K562 (cell line): Measurements from ENCODE around the gene YIF1A. TPM values are rescaled to one million over a fixed set of nuclear protein-coding genes. Genes with fewer than 3 reads are reported as not detected.

Source experiments
- GABPA ChIP-seq: fragments of 200-800 bp; sonication (Bioruptor generic); conservative IDR thresholded peaks from 2 replicates; pipeline ENCODE4 v1.6.1; 2016; ENCODE audit warnings: low read depth, missing genetic modification characterization, missing compliant biosample characterization
- GTF2A2 ChIP-seq: IDR thresholded peaks from 2 replicates; pipeline ENCODE4 v1.6.1; 2016; ENCODE audit warnings: mild to moderate bottlenecking, missing genetic modification characterization, missing compliant biosample characterization
- HMG20A ChIP-seq: fragments of 450-650 bp; formaldehyde crosslinking; conservative IDR thresholded peaks from 2 replicates; pipeline ENCODE4 v1.4.0; 2020; ENCODE audit warnings: mild to moderate bottlenecking, mixed read lengths
- HNRNPLL ChIP-seq: fragments of 200-400 bp; formaldehyde crosslinking; IDR thresholded peaks from 2 replicates; pipeline ENCODE4 v1.6.1; 2017; ENCODE audit warnings: low read length, low read depth, mild to moderate bottlenecking; ENCODE audit not compliant: poor library complexity, severe bottlenecking
- HSF4 ChIP-seq: fragments of 250-450 bp; sonication (Bioruptor Pico); IDR thresholded peaks from 2 replicates; pipeline ENCODE4 v2.1.2; 2022; ENCODE audit warnings: mild to moderate bottlenecking, moderate library complexity, borderline replicate concordance
- KDM5B ChIP-seq: fragments of 200-600 bp; sonication (generic); IDR thresholded peaks from 2 replicates; pipeline ENCODE4 v1.6.1; 2012; ENCODE audit warnings: low read depth, mild to moderate bottlenecking, moderate library complexity, low read length, control low read depth, inconsistent platforms; ENCODE audit not compliant: insufficient replicate concordance
- MCM2 ChIP-seq: fragments of 450-650 bp; IDR thresholded peaks from 2 replicates; pipeline ENCODE4 v1.6.1; 2017; ENCODE audit warnings: low read depth, mild to moderate bottlenecking
- NEUROD1 ChIP-seq: fragments of 150-350 bp; IDR thresholded peaks from 2 replicates; pipeline ENCODE4 v1.6.1; 2014; ENCODE audit warnings: borderline replicate concordance, low read length, low read depth; ENCODE audit not compliant: partially characterized antibody
- PTRF ChIP-seq: fragments of 450-650 bp; IDR thresholded peaks from 2 replicates; pipeline ENCODE4 v1.6.1; 2016; ENCODE audit warnings: mild to moderate bottlenecking, missing genetic modification characterization, missing compliant biosample characterization
- RAD21 ChIP-seq, 2 experiments: fragments of 250-450 bp in 1 of 2; fragments of 450-650 bp in 1 of 2; sonication (Bioruptor Pico) in 1 of 2; formaldehyde crosslinking in 1 of 2; IDR thresholded peaks in 1 of 2; conservative IDR thresholded peaks in 1 of 2; 2 replicates each; pipeline versions ENCODE4 v1.4.0 to v1.8.0; 2020 to 2022; ENCODE audit warnings: mild to moderate bottlenecking in 2 of 2, moderate library complexity in 1 of 2
- SIN3A ChIP-seq, 2 experiments: fragments of 150-350 bp in 1 of 2; IDR thresholded peaks; 2 replicates each; pipeline ENCODE4 v1.6.1; 2011 to 2016; ENCODE audit warnings: borderline replicate concordance in 2 of 2, low read depth in 2 of 2, low read length in 2 of 2, mild to moderate bottlenecking in 2 of 2, moderate library complexity in 2 of 2; ENCODE audit not compliant: control insufficient read depth in 1 of 2
- ZC3H4 ChIP-seq: sonication (generic); formaldehyde crosslinking; IDR thresholded peaks from 2 replicates; pipeline ENCODE4 v1.9.0; 2021; ENCODE audit warnings: missing genetic modification reagents, borderline replicate concordance
- ZNF41 ChIP-seq: fragments of 250-450 bp; sonication (Bioruptor Pico); conservative IDR thresholded peaks from 2 replicates; pipeline ENCODE4 v1.4.0; 2020; ENCODE audit warnings: mild to moderate bottlenecking
- ZNF583 ChIP-seq: fragments of 250-450 bp; sonication (Bioruptor Pico); IDR thresholded peaks from 2 replicates; pipeline ENCODE4 v1.4.0; 2020
- ZNF780A ChIP-seq: fragments of 250-450 bp; sonication (Bioruptor Pico); IDR thresholded peaks from 2 replicates; pipeline ENCODE4 v1.5.0; 2021; ENCODE audit warnings: mild to moderate bottlenecking
- ZSCAN29 ChIP-seq: fragments of 450-650 bp; IDR thresholded peaks from 2 replicates; pipeline ENCODE4 v1.6.1; 2017
- polyA plus RNA-seq, 8 experiments: library from polyadenylated mRNA; depleted of rRNA in 4 of 8; stranded (reverse) in 5 of 8; unstranded in 3 of 8; fragments of >200 nt; fragmentation: Nextera tagmentation in 2 of 8; fragmentation: Illumina TruSeq in 1 of 8; extraction: Ambion mirVana in 2 of 8; extraction: Trizol in 1 of 8; gene quantifications; 2 replicates each; pipeline versions ENCODE4 v1.2.1 to v1.2.3, GENCODE V29; 2011 to 2014; ENCODE audit warnings: inconsistent platforms in 1 of 8, missing spikeins in 1 of 8
- total RNA-seq, 7 experiments: library from RNA; depleted of rRNA in 6 of 7; stranded (reverse); fragments of >200 nt in 6 of 7; fragmentation: Illumina TruSeq in 2 of 7; extraction: Trizol in 2 of 7; gene quantifications; 2 replicates each; pipeline versions ENCODE4 v1.2.1 to v1.2.3, GENCODE V29; 2011 to 2021; ENCODE audit warnings: low replicate concordance in 1 of 7
- TF ChIP-seq, protein P1 (sequence below), 2 experiments: fragments of 450-650 bp; IDR thresholded peaks; 2 replicates each; pipeline ENCODE4 v1.6.1; 2016; ENCODE audit warnings: mild to moderate bottlenecking in 2 of 2, borderline replicate concordance in 1 of 2, low read depth in 1 of 2, moderate library complexity in 1 of 2
- TF ChIP-seq, protein P2 (sequence below): fragments of 250-450 bp; sonication (Bioruptor Pico); IDR thresholded peaks from 2 replicates; pipeline ENCODE4 v1.5.0; 2021

The YIF1A gene
- total and polyA plus RNA-seq, 9 of the 15 experiments (the other 6 are each of a cell fraction or from before 2014, with no cell fraction given), result 8.6 to 121 (median 77.2) TPM

DNA sequence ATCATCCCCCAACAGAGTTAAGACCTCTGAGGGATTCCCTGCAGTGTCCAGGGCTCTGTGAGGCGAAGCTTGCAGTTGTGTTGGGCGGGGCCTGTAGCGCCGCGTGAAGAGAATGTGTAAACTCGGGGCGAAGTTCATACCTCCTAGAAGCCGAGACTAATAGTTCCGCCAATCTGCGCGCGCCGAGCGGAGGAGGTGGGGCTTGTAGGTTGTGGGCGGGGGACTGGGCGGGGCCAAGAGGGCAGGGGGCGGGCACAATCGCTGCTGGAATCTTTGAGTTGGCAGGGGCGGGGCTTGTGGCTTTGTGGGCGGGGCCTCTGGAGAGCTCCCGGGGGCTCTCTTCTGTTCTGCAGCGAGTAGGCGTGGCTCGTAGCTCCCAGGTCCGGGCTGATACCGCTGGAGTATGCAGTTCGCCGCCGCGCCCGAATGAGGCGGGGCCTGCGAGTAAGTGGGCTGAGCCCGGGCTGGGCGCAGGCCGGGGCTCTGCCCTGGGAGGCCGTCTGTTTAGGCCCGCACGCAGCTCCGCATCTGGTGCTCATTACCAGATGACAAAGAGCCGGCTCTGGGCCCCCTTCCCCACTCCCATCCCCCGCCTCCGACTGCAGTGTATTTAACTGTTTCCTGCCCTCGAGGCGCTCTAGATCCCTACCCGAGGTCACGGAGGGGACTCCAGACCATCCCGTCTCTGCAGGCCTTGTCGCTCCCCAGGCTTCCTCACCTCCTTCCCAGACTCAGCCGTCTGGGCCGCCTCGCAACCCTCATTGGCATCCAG, 23.8 kb upstream of the YIF1A start (continued):
- TF ChIP-seq, protein P1, sequence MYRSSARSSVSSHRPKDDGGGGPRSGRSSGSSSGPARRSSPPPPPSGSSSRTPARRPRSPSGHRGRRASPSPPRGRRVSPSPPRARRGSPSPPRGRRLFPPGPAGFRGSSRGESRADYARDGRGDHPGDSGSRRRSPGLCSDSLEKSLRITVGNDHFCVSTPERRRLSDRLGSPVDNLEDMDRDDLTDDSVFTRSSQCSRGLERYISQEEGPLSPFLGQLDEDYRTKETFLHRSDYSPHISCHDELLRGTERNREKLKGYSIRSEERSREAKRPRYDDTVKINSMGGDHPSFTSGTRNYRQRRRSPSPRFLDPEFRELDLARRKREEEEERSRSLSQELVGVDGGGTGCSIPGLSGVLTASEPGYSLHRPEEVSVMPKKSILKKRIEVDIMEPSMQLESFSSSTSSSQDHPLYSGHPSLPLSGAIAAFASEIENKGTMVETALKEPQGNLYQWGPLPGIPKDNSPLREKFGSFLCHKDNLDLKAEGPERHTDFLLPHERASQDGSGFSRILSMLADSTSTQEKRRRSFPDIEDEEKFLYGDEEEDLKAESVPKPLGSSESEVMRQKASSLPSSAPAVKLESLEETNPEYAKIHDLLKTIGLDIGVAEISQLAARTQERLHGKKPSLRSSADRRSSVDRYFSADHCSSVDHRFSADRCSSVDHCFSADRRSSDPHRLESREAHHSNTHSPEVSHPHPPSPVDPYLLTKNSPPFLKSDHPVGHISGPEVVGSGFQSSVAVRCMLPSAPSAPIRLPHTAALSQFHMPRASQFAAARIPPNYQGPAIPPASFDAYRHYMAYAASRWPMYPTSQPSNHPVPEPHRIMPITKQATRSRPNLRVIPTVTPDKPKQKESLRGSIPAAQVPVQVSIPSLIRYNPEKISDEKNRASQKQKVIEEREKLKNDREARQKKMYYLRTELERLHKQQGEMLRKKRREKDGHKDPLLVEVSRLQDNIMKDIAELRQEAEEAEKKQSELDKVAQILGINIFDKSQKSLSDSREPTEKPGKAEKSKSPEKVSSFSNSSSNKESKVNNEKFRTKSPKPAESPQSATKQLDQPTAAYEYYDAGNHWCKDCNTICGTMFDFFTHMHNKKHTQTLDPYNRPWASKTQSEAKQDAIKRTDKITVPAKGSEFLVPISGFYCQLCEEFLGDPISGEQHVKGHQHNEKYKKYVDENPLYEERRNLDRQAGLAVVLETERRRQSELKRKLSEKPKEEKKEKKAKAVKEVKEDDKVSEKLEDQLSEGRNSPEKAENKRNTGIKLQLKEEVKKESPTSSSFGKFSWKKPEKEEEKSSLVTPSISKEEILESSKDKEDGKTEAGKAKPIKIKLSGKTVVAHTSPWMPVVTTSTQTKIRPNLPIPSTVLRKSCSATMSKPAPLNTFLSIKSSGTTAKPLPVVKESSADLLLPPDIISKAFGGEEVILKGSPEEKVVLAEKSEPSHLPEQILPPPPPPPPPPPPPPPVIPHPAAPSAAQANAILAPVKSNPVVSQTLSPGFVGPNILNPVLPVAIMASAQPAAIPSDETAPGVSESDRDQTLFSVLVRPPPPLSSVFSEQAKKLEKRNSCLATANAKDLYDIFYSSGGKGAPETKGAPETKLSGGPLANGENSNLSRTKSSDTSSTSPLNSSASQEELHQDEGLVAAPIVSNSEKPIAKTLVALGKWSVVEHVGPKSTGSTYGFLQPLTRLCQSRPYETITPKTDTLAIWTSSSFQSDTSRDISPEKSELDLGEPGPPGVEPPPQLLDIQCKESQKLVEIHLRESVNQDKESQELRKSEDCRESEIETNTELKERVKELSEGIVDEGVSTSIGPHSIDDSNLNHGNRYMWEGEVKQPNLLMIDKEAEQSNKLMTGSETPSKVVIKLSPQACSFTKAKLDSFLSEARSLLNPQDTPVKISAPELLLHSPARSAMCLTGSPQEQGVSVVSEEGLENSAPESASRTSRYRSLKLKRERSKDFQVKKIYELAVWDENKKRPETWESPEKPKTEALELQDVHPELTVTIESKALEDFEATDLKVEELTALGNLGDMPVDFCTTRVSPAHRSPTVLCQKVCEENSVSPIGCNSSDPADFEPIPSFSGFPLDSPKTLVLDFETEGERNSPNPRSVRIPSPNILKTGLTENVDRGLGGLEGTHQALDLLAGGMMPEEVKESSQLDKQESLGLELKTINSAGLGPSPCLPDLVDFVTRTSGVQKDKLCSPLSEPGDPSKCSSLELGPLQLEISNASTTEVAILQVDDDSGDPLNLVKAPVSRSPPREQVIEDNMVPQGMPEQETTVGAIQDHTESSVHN (IDR thresholded peaks at IDR 0.05; ENCODE audit: borderline replicate concordance in 1 of 2, low read depth in 1 of 2), result no peak
- TF ChIP-seq, protein P2, sequence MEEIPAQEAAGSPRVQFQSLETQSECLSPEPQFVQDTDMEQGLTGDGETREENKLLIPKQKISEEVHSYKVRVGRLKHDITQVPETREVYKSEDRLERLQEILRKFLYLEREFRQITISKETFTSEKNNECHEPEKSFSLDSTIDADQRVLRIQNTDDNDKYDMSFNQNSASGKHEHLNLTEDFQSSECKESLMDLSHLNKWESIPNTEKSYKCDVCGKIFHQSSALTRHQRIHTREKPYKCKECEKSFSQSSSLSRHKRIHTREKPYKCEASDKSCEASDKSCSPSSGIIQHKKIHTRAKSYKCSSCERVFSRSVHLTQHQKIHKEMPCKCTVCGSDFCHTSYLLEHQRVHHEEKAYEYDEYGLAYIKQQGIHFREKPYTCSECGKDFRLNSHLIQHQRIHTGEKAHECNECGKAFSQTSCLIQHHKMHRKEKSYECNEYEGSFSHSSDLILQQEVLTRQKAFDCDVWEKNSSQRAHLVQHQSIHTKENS, result no peak
- TF ChIP-seq KDM5B, result no peak
- no peak for TF ChIP-seq SIN3A (IDR thresholded peaks at IDR 0.05; ENCODE audit: borderline replicate concordance in 2 of 2, control insufficient read depth in 1 of 2, low read depth in 2 of 2, low read length in 2 of 2)
- TF ChIP-seq HSF4 (CRISPR knock-in tag), result no peak
- TF ChIP-seq PTRF (tag), result no peak
- TF ChIP-seq NEUROD1, result no peak
- no peak for TF ChIP-seq ZNF583
- no peak for TF ChIP-seq HMG20A (CRISPR knock-in tag)
- no peak for TF ChIP-seq HNRNPLL
- no peak for TF ChIP-seq ZC3H4 (CRISPR knock-in tag)
- TF ChIP-seq GABPA, result no peak
- TF ChIP-seq GTF2A2 (tag), result no peak
- TF ChIP-seq ZSCAN29, result no peak
- TF ChIP-seq ZNF780A (CRISPR knock-in tag), result no peak
- TF ChIP-seq MCM2, result no peak
- TF ChIP-seq ZNF41 (CRISPR knock-in tag), result no peak
- no peak for TF ChIP-seq RAD21 (CRISPR knock-in tag; conservative IDR thresholded peaks at IDR 0.05 in 1 of 2, IDR thresholded peaks at IDR 0.05 in 1 of 2)
